Caco-2 (cell line): Measurements from ENCODE around the gene TSPAN5. TPM values are rescaled to one million over a fixed set of nuclear protein-coding genes. Genes with fewer than 3 reads are reported as not detected.
"Not testable (repeated sequence)": the region's sequence is repeated elsewhere in the genome, so short reads cannot be mapped to it uniquely, and the experiment has no call there.

Experiments used
- BruUV-seq: library from RNA; stranded (reverse); fragments of 400-500 nt; replicated peaks from 2 replicates; lab custom pipeline; 2021; lab: Mats Ljungman, UMichigan
- CTCF ChIA-PET: fragments of 300-600 bp; sonication (Branson Sonifier 250); formaldehyde crosslinking; loops from one replicate; lab custom pipeline; 2022; ENCODE audit warnings: antibody characterized with exemption; lab: Charles Lee
- POLR2A ChIA-PET: fragments of 300-600 bp; sonication (Branson Sonifier 250); formaldehyde crosslinking; loops from one replicate; lab custom pipeline; 2022; ENCODE audit warnings: antibody characterized with exemption; lab: Charles Lee
- DNase-seq, 2 experiments: peaks; one replicate each; pipeline versions ENCODE4 v3.0.0 to v3.0.0-alpha.2; 2020 to 2022
- H3K27me3 ChIP-seq: replicated peaks from 2 replicates; pipeline ENCODE4 v1.6.0; 2011; ENCODE audit warnings: low read length; ENCODE audit not compliant: control insufficient read depth, insufficient read depth
- H3K36me3 ChIP-seq: 2 replicates; pipeline ENCODE4 v1.5.1; 2011; ENCODE audit warnings: low read length; ENCODE audit not compliant: control insufficient read depth, insufficient read depth
- H3K4me1 ChIP-seq: fragments of 250-450 bp; sonication (Bioruptor Pico); 2 replicates; pipeline ENCODE4 v1.5.1; 2020; ENCODE audit warnings: mild to moderate bottlenecking
- H3K4me3 ChIP-seq: 2 replicates; pipeline ENCODE4 v1.5.1; 2011; ENCODE audit warnings: low read depth, mild to moderate bottlenecking, control low read depth, low read length
- H3K9me3 ChIP-seq: fragments of 250-450 bp; sonication (Bioruptor Pico); 2 replicates; pipeline ENCODE4 v1.5.1; 2020; ENCODE audit warnings: mild to moderate bottlenecking, moderate library complexity
- H3K27ac Mint-ChIP-seq: one replicate; pipeline ENCODE4 v1.8.0; 2022; ENCODE audit warnings: mixed read lengths; ENCODE audit not compliant: unreplicated experiment
- H3K27me3 Mint-ChIP-seq: one replicate; pipeline ENCODE4 v1.8.0; 2022; ENCODE audit warnings: mixed read lengths; ENCODE audit not compliant: insufficient read depth, unreplicated experiment
- H3K36me3 Mint-ChIP-seq: one replicate; pipeline ENCODE4 v1.8.0; 2022; ENCODE audit warnings: mild to moderate bottlenecking, mixed read lengths; ENCODE audit not compliant: insufficient read depth, unreplicated experiment
- H3K4me1 Mint-ChIP-seq: one replicate; pipeline ENCODE4 v1.8.0; 2022; ENCODE audit warnings: low read depth, mixed read lengths; ENCODE audit not compliant: unreplicated experiment
- H3K4me3 Mint-ChIP-seq: one replicate; pipeline ENCODE4 v1.8.0; 2022; ENCODE audit warnings: mild to moderate bottlenecking, moderate library complexity, mixed read lengths; ENCODE audit not compliant: unreplicated experiment
- H3K9me3 Mint-ChIP-seq: one replicate; pipeline ENCODE4 v1.8.0; 2022; ENCODE audit warnings: mixed read lengths; ENCODE audit not compliant: unreplicated experiment
- intact Hi-C: fragments of 100-400 bp; cut with micrococcal nuclease; formaldehyde crosslinking; loops from one replicate; pipeline ENCODE4 v1.10.0; 2022; ENCODE audit not compliant: unreplicated experiment
- total RNA-seq: library from RNA; stranded (reverse); gene quantifications from 2 replicates; pipeline ENCODE4 v1.2.3, GENCODE V29; 2022
- TF ChIP-seq, protein P1 (sequence below), 2 experiments: fragments of 200-600 bp in 1 of 2; IDR thresholded peaks; 1 replicate in 1 of 2; 2 replicates in 1 of 2; pipeline versions ENCODE4 v1.5.1 to v1.8.0; 2011 to 2022; ENCODE audit warnings: antibody characterized with exemption in 1 of 2, control low read depth in 1 of 2, inconsistent platforms in 1 of 2, low read depth in 1 of 2, low read length in 1 of 2, mild to moderate bottlenecking in 1 of 2, moderate library complexity in 1 of 2; ENCODE audit not compliant: insufficient read depth in 1 of 2, severe bottlenecking in 1 of 2, unreplicated experiment in 1 of 2

Gene TSPAN5
- total RNA-seq, 1 experiment from 2014 or later: 24.1 TPM

DNA sequence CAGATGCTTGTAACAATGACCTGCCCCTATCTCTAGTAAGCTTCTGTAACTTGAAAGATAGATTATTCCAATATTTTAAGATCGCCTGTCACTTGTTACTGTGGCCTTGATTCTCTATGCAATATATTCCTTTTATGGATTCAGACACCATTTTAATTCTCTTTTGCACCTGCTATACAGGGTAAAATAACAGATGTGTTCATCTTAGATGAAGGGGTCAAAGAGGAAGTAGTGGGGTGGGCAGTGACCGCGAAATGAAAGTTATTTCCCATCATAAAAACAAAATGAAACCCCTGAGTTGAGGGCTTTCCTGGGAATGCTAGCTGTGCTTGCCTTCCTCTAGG, 175.9 kb downstream of the TSPAN5 start:
- H3K4me3 Mint-ChIP-seq: no peak overlapping the region

DNA sequence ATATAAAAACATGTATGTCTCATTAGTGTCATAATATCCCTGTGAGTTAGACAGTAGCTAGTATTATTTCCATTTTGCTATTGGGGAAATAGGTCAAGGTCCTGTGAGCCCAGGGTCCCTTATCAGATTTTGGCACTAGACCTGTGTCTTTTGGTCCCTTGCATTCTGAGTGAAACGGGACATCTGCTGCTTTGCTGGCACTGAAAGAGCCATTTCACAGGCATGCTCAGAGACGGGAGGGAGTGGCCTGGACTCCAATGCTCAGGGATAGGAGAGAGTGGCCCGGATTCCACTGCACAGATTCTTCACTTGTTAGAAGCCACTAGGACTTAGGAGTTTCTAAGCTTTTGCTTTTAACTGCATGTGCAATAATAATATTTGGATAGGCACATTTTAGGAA, 177.2 kb downstream of the TSPAN5 start:
- no peaks in the 10 kb centered on the region for H3K27me3 Mint-ChIP-seq
- Histone ChIP-seq H3K4me3 (no peak overlapping the region), H3K4me1 (0 out of 2 replicates have a peak, but pooled peaks cover 11% of the 10 kb centered on the region), H3K9me3 (no peaks in the 10 kb centered on the region), H3K27me3 (no peaks in the 10 kb centered on the region), H3K36me3 (no peaks in the 10 kb centered on the region)
- ChIA-PET CTCF (interaction anchor here (1.1 kb wide), 1 partner anchor 13 kb away, joined by 3 read pairs; no protein-coding TSS in a partner anchor), POLR2A (no interaction called here)
- no peak for DNase-seq
- no peak overlapping the region for H3K27ac Mint-ChIP-seq
- H3K36me3 Mint-ChIP-seq: peaks cover 12% of the 10 kb centered on the region
- peaks cover 14% of the 10 kb centered on the region for H3K4me1 Mint-ChIP-seq
- intact Hi-C loops: no loop called here
- no TSS peak for BruUV-seq
- no peak overlapping the region for H3K4me3 Mint-ChIP-seq
- TF ChIP-seq, protein P1, sequence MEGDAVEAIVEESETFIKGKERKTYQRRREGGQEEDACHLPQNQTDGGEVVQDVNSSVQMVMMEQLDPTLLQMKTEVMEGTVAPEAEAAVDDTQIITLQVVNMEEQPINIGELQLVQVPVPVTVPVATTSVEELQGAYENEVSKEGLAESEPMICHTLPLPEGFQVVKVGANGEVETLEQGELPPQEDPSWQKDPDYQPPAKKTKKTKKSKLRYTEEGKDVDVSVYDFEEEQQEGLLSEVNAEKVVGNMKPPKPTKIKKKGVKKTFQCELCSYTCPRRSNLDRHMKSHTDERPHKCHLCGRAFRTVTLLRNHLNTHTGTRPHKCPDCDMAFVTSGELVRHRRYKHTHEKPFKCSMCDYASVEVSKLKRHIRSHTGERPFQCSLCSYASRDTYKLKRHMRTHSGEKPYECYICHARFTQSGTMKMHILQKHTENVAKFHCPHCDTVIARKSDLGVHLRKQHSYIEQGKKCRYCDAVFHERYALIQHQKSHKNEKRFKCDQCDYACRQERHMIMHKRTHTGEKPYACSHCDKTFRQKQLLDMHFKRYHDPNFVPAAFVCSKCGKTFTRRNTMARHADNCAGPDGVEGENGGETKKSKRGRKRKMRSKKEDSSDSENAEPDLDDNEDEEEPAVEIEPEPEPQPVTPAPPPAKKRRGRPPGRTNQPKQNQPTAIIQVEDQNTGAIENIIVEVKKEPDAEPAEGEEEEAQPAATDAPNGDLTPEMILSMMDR (IDR thresholded peaks at IDR 0.05; ENCODE audit: insufficient read depth in 1 of 2, low read depth in 1 of 2, low read length in 1 of 2, severe bottlenecking in 1 of 2, unreplicated experiment in 1 of 2): no peak
- no peaks in the 10 kb centered on the region for H3K9me3 Mint-ChIP-seq

More for the DNA sequence above, 175.9 kb downstream of the TSPAN5 start:
- DNase-seq: no peak
- H3K4me1 ChIP-seq: 0 out of 2 replicates have a peak, but pooled peaks cover 11% of the 10 kb centered on the region
- peaks cover 14% of the 10 kb centered on the region for H3K4me1 Mint-ChIP-seq
- POLR2A ChIA-PET: no interaction called here
- no peaks in the 10 kb centered on the region for H3K9me3 Mint-ChIP-seq
- H3K27me3 Mint-ChIP-seq: no peaks in the 10 kb centered on the region
- H3K9me3 ChIP-seq: no peaks in the 10 kb centered on the region
- H3K27me3 ChIP-seq: no peaks in the 10 kb centered on the region
- no peak overlapping the region for H3K27ac Mint-ChIP-seq
- intact Hi-C loops: no loop called here
- no TSS peak for BruUV-seq
- H3K36me3 Mint-ChIP-seq: peaks cover 12% of the 10 kb centered on the region
- H3K4me3 ChIP-seq: no peak overlapping the region
- CTCF ChIA-PET: no interaction called here
- no peaks in the 10 kb centered on the region for H3K36me3 ChIP-seq
- TF ChIP-seq, protein P1 (IDR thresholded peaks at IDR 0.05; ENCODE audit: insufficient read depth in 1 of 2, low read depth in 1 of 2, low read length in 1 of 2, severe bottlenecking in 1 of 2, unreplicated experiment in 1 of 2): no peak

DNA sequence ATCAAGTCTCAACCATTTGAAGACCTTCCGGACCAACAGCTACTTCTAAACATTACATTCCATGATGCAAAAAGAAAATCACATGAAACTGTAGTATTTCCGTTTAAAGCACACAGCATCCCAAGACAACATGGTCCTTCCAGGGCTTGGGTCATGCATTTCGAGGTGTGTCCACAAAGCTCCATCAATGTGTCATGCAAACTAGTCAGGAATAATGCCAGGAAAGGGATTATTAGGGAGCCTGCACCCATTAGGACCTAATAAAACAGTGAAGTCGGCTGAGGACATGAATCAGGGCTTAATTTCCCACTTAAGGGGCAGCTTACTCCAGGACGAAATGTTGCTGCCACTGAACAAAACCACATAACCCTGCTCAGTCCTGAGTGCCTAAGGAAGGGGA, 177.9 kb downstream of the TSPAN5 start:
- no TSS peak for BruUV-seq
- Histone ChIP-seq H3K4me3 (no peak overlapping the region), H3K36me3 (no peaks in the 10 kb centered on the region), H3K4me1 (0 out of 2 replicates have a peak, but pooled peaks cover 11% of the 10 kb centered on the region), H3K27me3 (no peaks in the 10 kb centered on the region), H3K9me3 (no peaks in the 10 kb centered on the region)
- H3K27me3 Mint-ChIP-seq: no peaks in the 10 kb centered on the region
- peaks cover 12% of the 10 kb centered on the region for H3K36me3 Mint-ChIP-seq
- H3K4me1 Mint-ChIP-seq: peaks cover 14% of the 10 kb centered on the region
- no peak overlapping the region for H3K27ac Mint-ChIP-seq
- no peak overlapping the region for H3K4me3 Mint-ChIP-seq
- TF ChIP-seq, protein P1 (IDR thresholded peaks at IDR 0.05; ENCODE audit: insufficient read depth in 1 of 2, low read depth in 1 of 2, low read length in 1 of 2, severe bottlenecking in 1 of 2, unreplicated experiment in 1 of 2): no peak
- CTCF ChIA-PET: no interaction called here
- intact Hi-C loops: no loop called here
- POLR2A ChIA-PET: no interaction called here
- no peaks in the 10 kb centered on the region for H3K9me3 Mint-ChIP-seq
- no peak for DNase-seq

DNA sequence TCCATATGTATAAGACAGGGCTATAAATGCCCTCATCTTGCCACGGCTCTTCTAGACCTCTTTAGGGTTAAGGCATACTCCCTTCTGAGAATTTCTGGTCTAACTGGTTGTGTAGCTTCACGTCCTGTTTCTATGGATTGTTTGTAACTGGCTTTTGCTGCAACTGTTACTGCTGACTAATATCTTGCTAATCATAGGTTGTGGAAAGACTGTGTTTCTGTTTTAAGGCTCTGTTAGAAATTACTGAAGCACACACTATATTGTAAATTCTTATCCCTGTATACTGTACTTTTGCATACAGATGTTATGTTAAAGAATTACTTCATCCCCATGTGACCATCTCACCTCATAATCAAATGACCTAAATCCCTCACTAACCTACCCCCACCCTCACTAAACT, 178.8 kb downstream of the TSPAN5 start:
- H3K36me3 ChIP-seq, H3K4me3 Mint-ChIP-seq, H3K27ac Mint-ChIP-seq, H3K9me3 ChIP-seq, H3K27me3 ChIP-seq, H3K4me3 ChIP-seq, H3K9me3 Mint-ChIP-seq, BruUV-seq, CTCF ChIA-PET, POLR2A ChIA-PET, intact Hi-C loops, H3K27me3 Mint-ChIP-seq: not testable (repeated sequence)
- H3K4me1 ChIP-seq: 0 out of 2 replicates have a peak, but pooled peaks cover 11% of the 10 kb centered on the region
- Mint-ChIP-seq H3K36me3 (peaks cover 12% of the 10 kb centered on the region), H3K4me1 (peaks cover 14% of the 10 kb centered on the region)
- peak in 1 of 2 experiments; percentile 16 for DNase-seq
